Activated T-helper 9 cell treated with anti-CD3 and anti-CD28 coated beads, Interleukin-2, amount 50 U/mL, for 16 hours (primary cell): ENCODE measurements around the gene GP1BB.
A peak's percentile ranks its signal among the peaks of the same experiment; 100 is the strongest.
"Not testable (repeated sequence)": the region's sequence is repeated elsewhere in the genome, so short reads cannot be mapped to it uniquely, and the experiment has no call there.

Experiments used
- DNase-seq: peaks from one replicate; pipeline ENCODE4 v3.0.0-alpha.2; 2020; ENCODE audit warnings: low read depth

Gene GP1BB

DNA sequence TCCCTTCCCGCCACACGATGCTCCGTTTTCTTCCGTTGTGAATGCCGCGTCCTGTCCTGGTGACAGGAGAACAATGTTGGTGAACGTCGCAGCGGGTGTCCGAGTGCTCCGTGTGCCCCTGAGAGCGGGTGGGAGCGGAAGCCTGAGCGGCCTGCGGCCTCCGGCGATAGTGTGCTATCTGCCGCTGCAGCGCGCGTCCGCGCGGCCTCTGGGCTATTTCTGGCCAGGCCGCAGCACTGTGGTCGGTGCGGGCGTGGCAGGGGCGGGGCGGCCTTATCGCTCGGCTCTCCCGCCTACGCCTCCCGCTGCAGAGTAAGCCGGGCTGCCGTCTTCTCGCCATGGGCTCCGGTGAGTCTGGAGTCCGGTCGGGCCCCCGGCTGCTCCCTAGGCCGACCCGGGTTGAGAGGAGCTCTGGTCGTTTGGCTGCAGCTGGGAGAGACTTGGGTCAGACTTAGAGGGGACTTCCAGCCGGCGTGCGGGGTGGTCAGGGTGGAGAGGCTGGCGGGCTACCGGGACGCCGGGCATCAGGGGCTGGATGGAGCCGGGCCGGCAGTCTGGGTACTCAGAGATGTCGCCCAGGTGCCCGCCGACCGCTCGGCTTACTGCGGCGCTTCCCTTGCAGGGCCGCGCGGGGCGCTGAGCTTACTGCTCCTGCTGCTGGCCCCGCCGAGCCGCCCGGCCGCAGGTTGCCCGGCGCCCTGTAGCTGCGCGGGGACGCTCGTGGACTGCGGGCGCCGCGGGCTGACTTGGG, at the start of gene GP1BB:
GP1BB (plus strand) TSS at position 308 of the 751 bp plus-strand sequence; CDS start at position 339, 31 bp downstream.
- no peak for DNase-seq

DNA sequence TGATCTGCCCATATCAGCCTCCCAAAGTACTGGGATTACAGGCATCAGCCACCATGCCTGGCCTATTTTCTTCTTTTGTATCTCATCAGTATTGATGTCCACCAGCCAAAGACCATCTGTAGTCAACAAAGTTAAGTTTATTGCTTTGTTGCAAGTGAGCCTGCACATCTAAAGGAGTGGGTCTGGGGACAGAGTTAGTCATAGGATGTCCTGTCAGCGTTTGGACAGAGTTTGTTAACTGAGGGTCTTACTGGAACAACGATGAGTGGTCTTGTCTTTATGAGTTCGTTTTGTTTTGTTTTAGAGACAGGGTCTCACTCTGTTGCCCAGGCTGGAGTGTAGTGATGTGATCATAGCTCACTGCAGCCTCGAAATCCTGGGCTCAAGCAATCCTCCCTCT, 49.7 kb upstream of the GP1BB start:
- no peak for DNase-seq

DNA sequence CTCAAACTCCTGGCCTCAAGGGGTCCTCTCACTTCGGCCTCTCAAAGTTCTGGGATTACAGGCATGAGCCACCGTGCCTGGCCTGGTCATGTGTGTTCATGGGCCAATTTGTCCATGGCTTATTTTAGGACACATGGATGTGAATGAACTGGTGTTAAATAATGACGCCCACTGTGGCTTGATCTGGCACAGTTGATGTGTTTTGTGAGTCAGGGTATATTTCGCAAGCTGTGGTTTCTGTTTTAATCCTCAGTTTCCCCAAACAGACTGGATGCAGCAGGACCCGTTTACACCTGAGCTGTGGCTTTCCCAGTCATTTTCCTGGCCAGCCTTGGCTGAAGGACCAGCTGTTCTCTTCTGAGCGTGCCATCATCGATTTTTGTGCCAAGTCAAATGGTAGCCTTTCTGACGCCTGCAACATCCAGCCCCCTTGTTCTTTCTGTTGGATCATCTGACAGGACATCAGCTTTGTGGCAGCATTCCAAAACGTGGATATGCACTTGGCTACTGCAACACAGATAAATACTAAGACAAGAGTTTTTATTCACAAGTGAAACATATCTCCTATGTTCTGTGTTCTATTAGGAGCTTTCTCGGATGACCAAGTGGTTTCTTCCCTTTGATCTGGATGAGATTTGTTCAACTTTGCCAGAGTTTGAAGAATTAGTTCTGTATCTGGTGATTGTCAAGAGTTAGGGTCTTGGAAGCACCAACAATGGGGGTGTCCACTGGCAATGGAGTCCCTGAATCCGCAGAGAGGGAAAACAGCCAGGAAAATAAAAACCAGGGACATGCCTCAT, 49.0 kb upstream of the GP1BB start:
- DNase-seq, result no peak

- DNase-seq, result no peak
Measured at GRCh38 chr22:19674929-19675253, 48.4 kb upstream of the GP1BB start.

DNA sequence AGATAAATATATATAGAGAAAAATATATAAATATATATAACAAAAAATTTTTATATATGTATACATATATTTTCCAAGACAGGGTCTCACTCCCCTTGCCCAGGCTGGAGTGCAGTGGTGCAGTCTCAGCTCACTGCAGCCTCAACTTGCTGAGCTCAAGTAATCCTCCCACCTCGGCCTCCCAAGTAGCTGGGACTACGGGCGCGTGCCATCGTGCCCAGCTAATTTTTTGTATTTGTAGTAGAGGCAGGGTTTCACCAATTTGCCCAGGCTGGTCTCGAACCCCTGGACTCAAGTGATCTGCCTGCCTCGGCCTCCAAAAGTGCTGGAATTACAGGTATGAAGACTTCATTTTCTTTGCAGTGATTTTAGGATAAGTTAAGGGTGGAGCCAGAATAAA, 47.9 kb upstream of the GP1BB start:
- DNase-seq, result no peak

DNA sequence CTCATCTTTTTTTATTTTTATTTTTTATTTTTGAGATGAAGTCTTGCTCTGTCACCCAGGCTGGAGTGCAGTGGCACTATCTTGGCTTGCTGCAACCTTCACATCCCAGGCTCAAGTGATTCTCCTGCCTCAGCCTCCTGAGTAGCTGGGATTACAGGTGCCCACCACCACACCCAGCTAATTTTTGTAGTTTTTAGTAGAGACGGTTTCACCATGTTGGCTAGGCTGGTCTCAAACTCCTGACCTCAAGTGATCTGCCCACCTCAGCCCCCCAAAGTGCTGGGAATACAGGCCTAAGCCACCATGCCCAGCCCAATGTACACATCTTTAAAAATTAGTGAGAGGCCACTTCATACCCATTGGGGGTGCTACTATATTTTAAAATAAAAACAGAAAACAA, 46.9 kb upstream of the GP1BB start:
- DNase-seq, result not testable (repeated sequence)

- no peak for DNase-seq
Measured at GRCh38 chr22:19678949-19679521, 44.3 kb upstream of the GP1BB start.

GRCh38 chr22:19679522-19680101, 43.7 kb upstream of the GP1BB start:
- DNase-seq, result peak; percentile 33

DNA sequence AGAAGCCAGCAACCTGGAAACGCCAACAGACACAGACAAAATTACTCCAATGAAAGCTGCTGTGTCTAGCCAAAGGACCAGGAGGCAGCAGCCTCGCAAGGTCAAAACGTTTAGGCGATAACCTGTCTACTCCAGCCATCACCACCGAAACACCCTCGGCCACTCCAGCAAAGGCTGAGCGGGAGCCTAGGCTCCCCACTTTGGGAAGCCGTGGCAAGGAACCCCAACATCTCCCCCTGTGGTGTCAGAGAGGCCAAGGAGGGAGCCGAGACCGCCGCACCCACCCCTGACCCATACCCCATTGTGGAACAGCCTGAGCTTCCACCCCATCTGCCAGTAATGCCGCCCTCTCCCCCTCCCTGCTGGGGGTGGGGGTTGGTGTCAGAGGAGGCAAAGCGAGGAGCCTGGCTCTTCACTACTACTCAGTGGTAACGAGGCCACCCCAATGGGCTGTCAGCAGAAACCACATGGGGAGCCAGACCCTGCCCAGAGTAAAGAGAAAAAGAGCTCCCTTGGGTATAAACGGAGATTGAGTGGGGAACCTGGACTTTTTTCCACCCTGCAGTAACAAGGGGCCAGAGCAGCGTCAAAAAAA, 43.0 kb upstream of the GP1BB start:
- no peak for DNase-seq

DNA sequence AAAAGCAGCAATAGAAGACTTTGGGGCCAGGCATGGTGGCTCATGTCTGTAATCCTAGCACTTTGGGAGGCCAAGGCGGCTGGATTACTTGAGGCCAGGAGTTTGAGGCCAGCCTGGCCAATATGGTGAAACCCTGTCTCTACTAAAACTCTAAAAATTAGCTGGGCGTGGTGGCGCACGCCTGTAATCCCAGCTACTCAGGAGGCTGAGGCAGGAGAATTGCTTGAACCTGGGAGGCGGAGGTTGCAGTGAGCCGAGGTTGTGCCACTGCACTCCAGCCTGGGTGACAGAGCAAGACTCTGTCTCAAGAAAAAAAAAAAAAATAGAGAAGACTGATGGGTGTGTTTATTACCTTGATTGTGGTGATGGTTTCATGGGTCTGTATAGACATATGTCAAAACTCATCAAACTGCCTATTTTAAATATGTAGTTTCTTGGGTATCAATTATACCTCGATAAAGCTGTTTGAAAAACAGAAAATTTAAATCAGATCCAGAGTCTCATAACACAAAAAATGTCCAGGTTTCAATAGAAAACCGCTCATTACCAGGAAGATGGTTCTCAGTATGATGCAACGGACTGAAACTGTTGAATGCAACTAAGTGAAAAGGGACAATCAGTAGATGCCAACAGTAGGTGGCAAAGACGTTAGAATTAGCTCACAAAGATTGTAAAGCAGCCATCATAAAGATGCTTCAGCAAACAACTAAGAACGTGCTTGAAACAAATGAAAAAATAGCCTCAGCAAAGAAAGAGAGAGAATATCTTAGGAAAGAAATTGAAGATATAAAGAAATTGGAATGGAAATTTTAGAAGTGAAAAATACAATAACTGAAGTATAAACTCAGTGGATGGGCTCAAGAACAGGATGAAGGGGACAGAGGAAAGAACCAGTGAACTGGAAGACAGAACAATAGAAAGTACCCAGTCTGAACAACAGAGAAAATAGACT, 42.2 kb upstream of the GP1BB start:
- no peak for DNase-seq

- no peak for DNase-seq
Measured at GRCh38 chr22:19681863-19682245, 41.5 kb upstream of the GP1BB start.

GRCh38 chr22:19686946-19687345, 36.4 kb upstream of the GP1BB start:
- DNase-seq, result no peak

DNA sequence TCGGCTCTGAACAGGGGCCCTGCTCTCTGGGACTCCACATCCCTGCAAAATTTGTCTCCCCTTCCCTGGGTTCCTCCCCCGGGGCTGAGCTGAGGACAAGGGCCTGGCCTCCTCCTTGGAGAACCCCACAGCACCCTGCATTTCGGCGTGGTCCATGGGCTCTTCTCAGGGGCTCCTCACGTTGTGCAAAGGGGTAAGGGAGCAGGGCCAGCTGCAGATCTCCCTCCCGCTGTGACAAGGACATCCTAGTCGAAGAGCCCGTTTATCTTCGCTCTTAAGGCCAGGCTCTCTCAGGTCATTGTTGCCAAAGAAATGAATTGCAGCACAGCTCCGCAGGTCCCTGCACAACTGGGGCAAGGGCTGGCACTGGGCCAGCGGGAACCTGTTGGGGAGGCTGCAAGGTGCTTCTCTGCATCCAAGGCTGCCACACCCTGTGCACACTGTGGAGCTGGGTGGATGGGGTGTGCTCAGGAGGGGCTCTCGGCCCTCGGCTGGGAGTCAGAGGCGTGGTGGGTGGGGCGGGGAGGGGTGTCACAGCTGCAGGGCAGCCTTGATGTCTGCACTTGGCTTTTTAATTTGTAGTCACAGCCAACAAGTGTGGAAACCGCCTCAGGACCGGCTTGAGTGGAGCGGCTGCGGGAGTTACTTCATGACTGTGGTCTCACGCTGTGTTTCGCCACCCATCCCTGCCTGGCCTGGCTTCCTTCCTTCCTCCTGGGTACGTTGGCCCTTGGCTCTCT, 35.6 kb upstream of the GP1BB start:
- no peak for DNase-seq

DNA sequence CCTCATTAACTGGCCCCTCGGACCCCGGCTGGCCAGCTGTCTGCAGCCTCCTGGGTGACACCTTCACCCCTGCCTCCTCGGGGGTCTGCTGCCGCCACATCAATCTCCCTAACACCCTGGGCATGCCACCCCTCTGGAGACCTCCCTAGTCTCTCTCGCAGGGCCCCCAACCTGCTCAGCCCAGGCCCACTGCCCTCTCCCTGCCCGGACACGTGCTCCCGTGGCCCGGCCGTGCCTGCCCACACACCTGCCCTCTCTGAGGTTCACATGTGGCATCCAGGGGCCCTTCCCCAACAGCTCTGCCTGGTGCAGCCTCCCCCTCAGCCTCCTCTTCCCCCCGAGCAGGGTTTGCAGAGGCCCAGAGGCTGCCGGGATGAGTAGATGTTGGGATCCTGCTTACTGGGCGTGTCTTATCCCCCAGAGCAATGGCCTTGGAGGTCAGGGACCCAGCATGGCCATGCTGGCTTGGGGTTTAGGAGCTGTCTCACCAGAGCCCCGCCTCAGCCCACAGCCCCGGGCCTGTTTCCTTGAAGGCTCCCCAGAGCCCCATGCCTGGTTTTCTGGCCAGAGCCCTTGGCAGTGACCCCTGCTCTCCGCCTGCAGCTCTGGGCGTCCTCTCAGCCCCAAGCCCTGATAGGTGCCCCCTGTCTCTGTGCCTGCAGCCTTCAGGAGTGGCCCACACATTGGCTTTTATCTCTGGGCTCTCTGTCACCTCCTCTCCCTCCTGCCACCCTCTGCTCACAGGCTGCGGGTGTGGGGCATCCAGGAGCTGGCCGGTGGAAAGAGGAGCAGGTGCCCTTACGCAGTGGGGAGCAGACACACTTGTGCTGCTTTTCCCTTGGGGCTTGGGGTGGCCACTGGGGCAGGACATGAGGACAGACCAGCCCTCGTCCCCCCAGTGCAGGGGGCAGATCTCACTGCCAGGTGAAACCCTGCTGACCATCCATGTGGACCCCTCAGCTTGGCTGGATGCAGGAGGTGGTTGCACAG, 34.7 kb upstream of the GP1BB start:
- DNase-seq, result no peak

DNA sequence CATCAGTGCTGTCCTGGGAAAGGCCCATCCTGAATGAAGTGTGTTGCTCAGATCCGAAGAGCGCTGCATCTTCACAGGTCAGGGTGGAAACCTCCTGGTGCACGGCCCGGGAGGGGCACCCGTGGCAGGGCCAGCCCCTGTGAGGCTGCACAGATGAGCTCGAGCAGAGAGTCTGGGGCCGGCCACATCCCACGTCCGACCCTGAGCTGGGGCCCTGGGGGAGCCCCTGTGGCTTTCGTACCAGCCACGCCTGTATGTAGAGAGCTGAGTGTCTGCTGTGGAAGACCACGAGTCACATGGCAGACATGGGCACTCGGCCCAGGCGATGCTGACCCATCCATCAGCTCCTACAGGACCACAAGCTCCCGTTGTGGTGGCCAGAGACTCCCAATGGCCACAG, 33.9 kb upstream of the GP1BB start:
- DNase-seq, result no peak

- no peak for DNase-seq
Measured at GRCh38 chr22:19691007-19691720, 32.2 kb upstream of the GP1BB start.

- DNase-seq, result no peak
Measured at GRCh38 chr22:19691721-19692341, 31.5 kb upstream of the GP1BB start.

- no peak for DNase-seq
Measured at GRCh38 chr22:19693581-19693980, 29.8 kb upstream of the GP1BB start.
